Kidney (tissue), 14 donors: ENCODE results near the gene SH3RF2. TPM values are rescaled to one million over a fixed set of nuclear protein-coding genes. Genes with fewer than 3 reads are reported as not detected.

Experiments
- DNase-seq, 5 donors: peaks; one replicate each; pipeline ENCODE4 v3.0.0-alpha.2; 2013 to 2020
- FAIRE-seq: peaks from 2 replicates; lab custom pipeline; 2012; peaks lifted over from hg19 to GRCh38; lab: Jason Lieb, UNC
- H3K27ac ChIP-seq, 2 donors: one replicate each; pipeline ENCODE4 v1.7.0; 2013; ENCODE audit warnings: low read depth in 2 of 2, low read length in 2 of 2, inconsistent platforms in 1 of 2
- H3K27me3 ChIP-seq: one replicate; pipeline ENCODE4 v1.7.1; 2013; ENCODE audit warnings: low read length, inconsistent platforms; ENCODE audit not compliant: control insufficient read depth, insufficient read depth
- H3K36me3 ChIP-seq, 3 donors: one replicate each; pipeline versions ENCODE4 v1.7.0 to v1.7.1; 2013; ENCODE audit warnings: low read length in 3 of 3, control low read depth in 1 of 3, inconsistent platforms in 1 of 3; ENCODE audit not compliant: insufficient read depth in 3 of 3, control insufficient read depth in 2 of 3
- H3K4me1 ChIP-seq, 3 donors: one replicate each; pipeline versions ENCODE4 v1.7.0 to v1.7.1; 2013; ENCODE audit warnings: low read length in 3 of 3, inconsistent platforms in 1 of 3, low read depth in 1 of 3; ENCODE audit not compliant: control insufficient read depth in 2 of 3, insufficient read depth in 2 of 3
- H3K4me3 ChIP-seq, 3 donors: one replicate each; pipeline versions ENCODE4 v1.7.0 to v1.8.1; 2013; ENCODE audit warnings: low read length in 3 of 3, control low read depth in 1 of 3, inconsistent platforms in 1 of 3
- H3K9ac ChIP-seq, 3 donors: one replicate each; pipeline versions ENCODE4 v1.7.0 to v1.7.1; 2013; ENCODE audit warnings: low read length in 3 of 3, control low read depth in 1 of 3, inconsistent platforms in 1 of 3
- H3K9me3 ChIP-seq, 3 donors: one replicate each; pipeline versions ENCODE4 v1.7.0 to v1.7.1; 2013; ENCODE audit warnings: low read length in 3 of 3, control low read depth in 1 of 3, inconsistent platforms in 1 of 3; ENCODE audit not compliant: control insufficient read depth in 2 of 3, insufficient read depth in 1 of 3
- CTCF ChIP-seq: IDR thresholded peaks from 3 replicates; pipeline ENCODE4 v1.5.1; 2012; ENCODE audit warnings: mild to moderate bottlenecking, moderate library complexity, borderline replicate concordance; ENCODE audit not compliant: insufficient read depth; ENCODE audit errors: extremely low read depth
- intact Hi-C: fragments of 100-400 bp; cut with DNase I; formaldehyde crosslinking; loops from one replicate; pipeline ENCODE4 v1.11.1; 2022
- polyA plus RNA-seq: library from polyadenylated mRNA; stranded (reverse); fragments of 350-450 nt; fragmentation: Illumina TruSeq; extraction: RNeasy Lipid Tissue Mini Kit (QIAGEN cat#74804); gene quantifications from one replicate; pipeline ENCODE4 v1.2.3, GENCODE V29; 2014; ENCODE audit warnings: low read depth, low replicate concordance; ENCODE audit not compliant: insufficient read depth
- total RNA-seq: library from RNA; stranded (reverse); fragmentation: NEBNext Ultra II Directional; extraction: Animal tissue kit (Norgen Biotek cat#: 25700); gene quantifications from one replicate; pipeline ENCODE4 v1.2.1, GENCODE V29; 2021
- donor health status: control.
- donor health status: control.
- donor health status: control.
- donor health status: control.
- donor health status: control.
- donor health status: DM: yes; HTN: yes; CAD: no.
- donor health status: Normal renal cell carcinoma (clear cell type).

The SH3RF2 gene
- total and polyA plus RNA-seq, 2 donors from 2014 or later = 1.3 to 4.9 TPM

GRCh38 chr5:145979270-145980223, 43.2 kb downstream of the SH3RF2 start:
- DNase-seq (no peak), FAIRE-seq (no peak)
- no peak for TF ChIP-seq CTCF
- intact Hi-C loops = no loop called here
- H3K4me3 ChIP-seq = no peak overlapping the region
- no peaks in the 10 kb centered on the region for H3K27me3 ChIP-seq
- no peak overlapping the region for H3K9ac ChIP-seq
- no peaks in the 10 kb centered on the region for H3K9me3 ChIP-seq
- no peaks in the 10 kb centered on the region for H3K36me3 ChIP-seq
- no peak overlapping the region for H3K27ac ChIP-seq
- peaks cover 0 to 32% (median 9%) of the 10 kb centered on the region in 3 donors for H3K4me1 ChIP-seq

GRCh38 chr5:145980259-145980658, 43.9 kb downstream of the SH3RF2 start:
- no peak for TF ChIP-seq CTCF
- H3K9me3 ChIP-seq = no peaks in the 10 kb centered on the region
- H3K4me3 ChIP-seq = no peak overlapping the region
- no peak for DNase-seq
- FAIRE-seq = no peak
- intact Hi-C loops = no loop called here
- H3K9ac ChIP-seq = no peak overlapping the region
- no peaks in the 10 kb centered on the region for H3K27me3 ChIP-seq
- no peak overlapping the region for H3K27ac ChIP-seq
- no peaks in the 10 kb centered on the region for H3K36me3 ChIP-seq
- peaks cover 0 to 32% (median 9%) of the 10 kb centered on the region in 3 donors for H3K4me1 ChIP-seq

- no peak for TF ChIP-seq CTCF
- no peaks in the 10 kb centered on the region for H3K27me3 ChIP-seq
- DNase-seq (no peak), FAIRE-seq (no peak)
- no peaks in the 10 kb centered on the region for H3K9me3 ChIP-seq
- no peak overlapping the region for H3K9ac ChIP-seq
- no peaks in the 10 kb centered on the region for H3K36me3 ChIP-seq
- no peak overlapping the region for H3K4me3 ChIP-seq
- H3K4me1 ChIP-seq = peaks cover 0 to 29% (median 9%) of the 10 kb centered on the region in 3 donors
- no peak overlapping the region for H3K27ac ChIP-seq
- intact Hi-C loops = no loop called here
These were observed 44.3 kb downstream of the SH3RF2 start for GRCh38 chr5:145980718-145981117.
